Measurements from ENCODE around the gene FOXRED2.

The FOXRED2 gene

GRCh38 chr22:36447632-36448031 lies 59.2 kb downstream of the FOXRED2 start:
- DNase-seq = no peak

- DNase-seq = no peak
Observed at GRCh38 chr22:36445158-36445668, 61.6 kb downstream of the FOXRED2 start.

- no peak for DNase-seq
Observed at GRCh38 chr22:36443198-36443770, 63.6 kb downstream of the FOXRED2 start.

GRCh38 chr22:36442506-36443197 lies 64.2 kb downstream of the FOXRED2 start:
- DNase-seq = no peak

GRCh38 chr22:36440429-36441002 lies 66.3 kb downstream of the FOXRED2 start:
- DNase-seq = no peak

- no peak for DNase-seq
Observed at GRCh38 chr22:36439481-36440271, 67.2 kb downstream of the FOXRED2 start.

Measured in NCI-H2081 treated with DMSO at 0.1 percent for 48 hours (cell line).